ENCODE results near the gene HBEGF. TPM values are rescaled to one million over a fixed set of nuclear protein-coding genes. Genes with fewer than 3 reads are reported as not detected.

Gene HBEGF
- total RNA-seq, result 1 to 10 TPM; 3.1 to 5.7 TPM

GRCh38 chr5:140346348-140347221, at the start of gene HBEGF:
HBEGF (minus strand) TSS chr5:140346603; CDS start chr5:140346328, 275 bp downstream.

GRCh38 chr5:140360101-140360500, 13.7 kb upstream of the HBEGF start, which contains the start of gene SLC4A9:
SLC4A9 (plus strand) TSS chr5:140360194; CDS start chr5:140360237, 43 bp downstream.

GRCh38 chr5:140302786-140303639, 43.4 kb downstream of the HBEGF start, which contains the start of gene PFDN1:
PFDN1 (minus strand) TSS chr5:140303101; CDS start chr5:140303073, 28 bp downstream.

Other genes starting within 250 kb of the HBEGF start
- 1 to 10 TPM; 9.3 to 10.0 TPM for gene PURA, start 232.5 kb downstream of the HBEGF start, total RNA-seq
- 1 to 10 TPM; 1.7 to 2.0 TPM for gene IGIP, start 220.7 kb downstream of the HBEGF start, total RNA-seq
- gene CYSTM1, start 171.4 kb downstream of the HBEGF start, total RNA-seq, result 10 to 100 TPM; 55.1 to 68.6 TPM
- 10 to 100 TPM; 67.4 to 76.3 TPM for gene PFDN1, start 43.5 kb downstream of the HBEGF start, total RNA-seq
- gene SLC4A9, start 13.6 kb upstream of the HBEGF start, total RNA-seq, result not detected
- 10 to 100 TPM; 68.1 to 81.9 TPM for gene ANKHD1, start 55.2 kb upstream of the HBEGF start, total RNA-seq
- gene EIF4EBP3, start 201.1 kb upstream of the HBEGF start, total RNA-seq, result 1 to 10 TPM; 1.7 to 4.1 TPM
- 10 to 100 TPM; 20.6 to 43.0 TPM for gene SRA1, start 210.9 kb upstream of the HBEGF start, total RNA-seq
- gene APBB3, start 218.0 kb upstream of the HBEGF start, total RNA-seq, result 10 to 100 TPM; 10.3 to 16.9 TPM
- 10 to 100 TPM; 32.0 to 43.6 TPM for gene SLC35A4, start 218.2 kb upstream of the HBEGF start, total RNA-seq

All from melanocyte of skin (primary cell).